HG03064 (cell line): ENCODE data around the gene SHROOM3.

Source experiments
- ATAC-seq: cut with Tn5 transposase; IDR thresholded peaks from one replicate; pipeline ENCODE4 v1.9.1; 2021; ENCODE audit warnings: low read depth; ENCODE audit not compliant: unreplicated experiment

The SHROOM3 gene

DNA sequence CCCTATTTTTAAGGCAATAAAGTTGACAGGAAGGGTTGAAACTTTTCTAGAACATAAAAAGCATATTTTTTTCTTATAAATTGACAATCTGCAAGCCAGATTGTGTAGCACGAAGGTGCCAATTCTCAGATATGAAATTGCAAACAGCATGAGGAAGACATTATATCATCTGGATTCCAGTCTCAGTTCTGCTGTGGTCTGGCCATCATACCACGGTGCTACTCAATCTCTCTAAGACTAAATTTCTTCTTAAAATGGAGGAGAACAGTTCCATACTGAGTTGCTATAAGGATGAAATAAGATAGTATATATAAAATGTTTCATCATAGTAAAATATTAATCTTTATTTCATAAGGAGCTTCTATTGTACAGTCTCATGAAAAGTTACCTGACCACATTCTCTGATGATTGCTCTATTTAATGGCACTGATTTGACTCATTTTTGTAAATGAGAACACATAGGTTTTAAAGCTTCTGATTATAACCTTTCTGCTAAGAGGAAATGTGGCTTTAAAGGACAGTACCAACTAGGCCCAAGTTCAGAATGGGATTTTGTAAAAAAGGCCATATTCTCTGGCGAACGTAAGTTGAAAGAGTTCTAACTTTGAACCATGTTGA is 127.9 kb downstream of the SHROOM3 start:
- no peak for ATAC-seq

DNA sequence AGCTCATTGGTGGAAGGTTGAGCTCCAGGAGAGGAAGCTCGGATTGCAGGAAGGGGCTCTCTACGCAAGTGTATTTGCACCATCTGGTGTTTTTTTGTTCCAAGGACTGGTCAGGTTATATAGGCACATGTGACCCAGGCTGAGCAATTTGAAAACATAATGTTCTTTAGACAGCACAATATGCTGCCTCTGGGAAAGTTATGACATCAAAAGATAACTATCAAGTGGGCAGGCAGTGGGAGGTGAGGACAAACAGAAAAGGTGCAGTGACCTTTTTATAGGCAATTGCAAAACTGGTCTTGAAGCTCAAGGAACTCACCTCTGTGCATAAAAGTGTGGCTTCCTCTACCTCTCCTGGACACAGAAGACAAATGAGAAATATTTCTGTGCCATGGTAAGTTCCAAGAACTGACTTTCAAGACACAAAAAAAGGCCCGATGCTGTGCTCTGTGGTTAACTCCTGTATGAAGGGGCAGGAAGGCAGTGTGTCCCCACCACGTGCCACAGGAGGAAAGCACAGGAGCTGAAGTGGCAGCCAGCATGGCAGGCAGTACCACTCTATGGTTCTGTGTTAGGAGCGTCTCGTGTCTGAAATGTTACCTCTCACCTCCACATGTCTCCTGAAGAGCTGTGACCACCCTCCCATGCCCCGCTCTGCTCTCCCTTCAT is 128.6 kb downstream of the SHROOM3 start:
- no peak for ATAC-seq

DNA sequence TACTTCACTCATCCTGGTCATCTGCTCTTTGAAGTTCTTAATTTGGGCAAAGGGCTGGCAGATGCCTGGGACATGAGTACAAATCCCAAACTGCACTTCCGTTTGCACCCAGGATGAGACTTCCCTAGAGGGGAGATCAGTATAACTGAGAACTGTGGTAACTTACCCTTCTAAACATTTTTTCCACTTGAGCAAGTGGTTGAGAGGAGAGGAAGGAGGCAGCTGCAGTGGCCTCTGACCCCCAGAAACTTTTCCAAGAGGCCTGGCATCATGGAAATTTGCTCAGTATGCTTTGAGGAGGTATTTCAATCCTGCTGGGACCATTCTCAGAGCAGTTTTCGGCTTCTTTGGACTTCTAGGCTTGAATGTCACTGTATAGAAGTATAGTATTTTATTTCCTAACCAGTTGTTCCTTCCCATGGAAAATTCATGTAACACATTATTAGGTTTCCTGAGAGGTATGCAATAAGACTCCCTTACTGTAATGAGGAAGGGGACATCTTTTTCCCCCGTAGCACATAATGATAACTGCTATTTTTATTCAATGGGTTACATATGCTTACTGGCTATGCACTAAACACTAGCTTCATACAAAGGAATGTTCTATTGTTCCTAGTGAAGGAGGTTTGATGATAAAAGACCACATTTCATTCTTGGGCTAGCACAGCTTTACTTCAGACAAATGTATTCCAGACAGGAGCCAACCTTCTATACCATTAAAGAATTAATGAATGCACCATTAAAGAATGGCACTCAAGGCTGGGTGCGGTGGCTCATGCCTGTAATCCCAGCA is 129.3 kb downstream of the SHROOM3 start:
- no peak for ATAC-seq

DNA sequence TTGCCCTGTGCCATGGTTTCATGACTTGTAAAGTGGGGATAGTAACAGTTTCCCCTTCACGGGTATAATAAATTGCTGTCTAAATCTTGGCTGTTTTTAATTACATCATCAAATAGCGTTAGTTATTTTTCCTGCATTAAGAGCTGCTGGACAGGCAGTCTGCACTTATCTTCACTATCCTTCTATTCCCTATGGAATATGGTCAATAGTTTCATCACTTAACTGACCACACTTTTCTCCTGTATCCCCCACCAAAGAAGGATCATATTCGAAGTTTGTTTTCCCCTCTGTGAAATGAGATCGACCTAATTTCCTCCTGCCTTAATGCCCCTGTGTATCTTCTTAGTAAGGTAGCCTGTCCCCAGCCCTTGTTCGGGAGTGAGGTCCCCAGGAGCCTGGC is 133.2 kb downstream of the SHROOM3 start:
- no peak for ATAC-seq

DNA sequence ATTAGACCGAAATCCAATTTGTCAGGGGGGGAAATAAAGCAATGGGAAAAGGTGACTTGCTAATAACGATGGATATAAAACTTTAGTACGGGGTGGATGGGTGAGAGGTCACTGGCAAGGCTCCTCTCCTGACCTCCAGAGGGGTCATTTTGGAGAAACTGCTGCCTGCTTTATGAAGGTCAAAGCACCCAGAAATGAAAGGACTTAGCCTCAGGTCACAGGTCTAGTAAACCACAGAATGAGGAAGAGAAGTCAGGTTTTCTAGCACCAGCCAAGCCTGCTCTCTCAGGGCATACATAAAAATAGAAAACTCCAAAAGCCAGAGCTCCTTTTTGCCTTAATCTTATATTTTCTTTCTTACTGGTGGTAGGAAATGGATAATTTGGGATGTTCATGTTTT is 134.2 kb downstream of the SHROOM3 start:
- no peak for ATAC-seq

DNA sequence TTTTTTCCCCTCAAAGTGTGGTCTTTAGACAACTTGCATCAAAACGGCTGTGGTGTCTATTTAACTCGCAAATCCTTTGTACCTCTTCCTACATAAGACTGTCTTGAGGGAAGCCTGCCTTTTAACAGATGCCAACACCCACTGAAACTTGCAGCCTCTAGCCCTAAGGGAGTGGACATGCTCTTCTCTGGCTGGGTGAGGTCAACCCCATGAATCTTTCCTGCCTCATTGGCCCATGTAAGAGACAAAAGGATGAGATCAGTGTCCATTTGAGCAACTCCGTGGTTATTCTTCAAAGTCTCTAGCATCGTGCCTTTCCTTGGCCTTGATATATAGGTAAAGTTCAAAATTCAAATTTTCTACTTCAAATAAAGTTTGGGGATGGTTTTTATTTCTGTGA is 134.7 kb downstream of the SHROOM3 start:
- no peak for ATAC-seq

DNA sequence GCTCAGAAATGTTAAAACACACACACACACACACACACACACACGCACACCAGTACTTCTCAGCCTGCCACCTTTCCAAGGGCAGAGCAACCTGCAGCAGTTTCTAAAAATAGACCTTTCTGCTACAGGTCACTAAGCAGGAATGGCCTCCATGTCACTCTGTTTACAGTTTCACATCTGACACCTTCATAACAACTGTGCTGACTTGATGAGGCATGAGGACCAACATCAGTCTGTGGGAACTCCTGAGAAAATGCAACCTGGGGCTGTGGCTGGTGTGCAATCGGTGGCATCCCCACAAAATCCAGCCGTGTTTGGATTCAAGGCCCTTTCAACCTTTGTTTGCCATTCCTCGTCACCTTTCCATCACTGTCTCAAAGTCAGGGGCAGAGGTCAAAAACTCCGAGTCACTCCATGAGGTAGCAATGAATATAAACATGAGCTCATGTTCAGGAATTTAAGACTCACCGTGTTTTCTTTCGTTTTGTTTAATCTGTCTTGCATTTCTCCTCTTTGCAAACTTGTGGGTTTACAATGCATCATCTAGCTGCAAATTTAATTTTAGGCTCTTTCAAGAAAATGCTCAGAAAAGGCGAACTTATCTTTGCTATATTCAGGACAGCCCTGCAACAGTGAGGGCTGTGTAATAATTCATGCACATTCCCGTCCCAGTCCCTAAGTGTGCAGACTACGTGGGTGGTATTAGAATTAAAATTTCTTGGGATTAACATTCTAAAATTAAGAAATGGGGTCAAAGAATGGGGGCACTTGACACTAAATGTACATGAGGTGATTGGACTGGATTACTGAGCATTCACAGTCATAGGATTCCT is 135.3 kb downstream of the SHROOM3 start:
- ATAC-seq, result no peak

DNA sequence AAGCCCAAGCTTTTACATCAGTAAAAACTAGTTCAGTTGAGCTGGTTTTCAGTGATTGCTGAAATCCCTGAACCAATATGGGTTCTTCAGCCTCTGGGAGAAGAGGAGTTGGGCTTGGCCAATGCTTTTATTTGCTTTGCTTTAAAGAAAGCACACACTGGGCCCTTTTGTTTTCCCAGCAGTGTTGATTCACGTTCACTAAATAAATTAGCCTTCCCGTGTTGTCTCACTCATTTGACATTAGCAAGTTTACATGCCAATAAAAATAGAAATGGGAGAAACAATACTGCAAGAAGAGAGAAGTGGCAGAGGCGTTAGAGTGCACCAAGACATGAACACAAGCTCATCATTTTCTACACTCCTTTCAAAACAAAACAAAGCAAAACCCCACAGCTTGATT is 136.2 kb downstream of the SHROOM3 start:
- ATAC-seq, result no peak

DNA sequence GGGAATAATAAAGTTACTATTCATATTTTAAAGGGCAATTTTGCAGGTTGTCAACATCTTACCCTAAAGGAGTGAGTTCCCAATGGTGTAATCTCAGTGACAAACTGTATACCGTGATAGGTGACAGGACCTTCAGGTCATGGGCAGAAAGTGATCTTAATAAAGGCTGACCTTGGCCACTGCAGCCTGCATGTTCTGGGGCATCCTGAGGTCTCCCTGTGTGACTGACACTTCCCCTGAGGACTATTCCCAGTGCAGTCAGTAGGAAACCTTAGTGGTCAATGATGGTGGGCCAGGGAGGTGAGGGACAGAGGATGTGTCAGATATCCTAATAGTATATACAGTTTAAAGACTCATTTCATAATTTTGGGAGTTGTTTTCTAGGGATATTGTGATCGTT is 137.2 kb downstream of the SHROOM3 start:
- no peak for ATAC-seq

DNA sequence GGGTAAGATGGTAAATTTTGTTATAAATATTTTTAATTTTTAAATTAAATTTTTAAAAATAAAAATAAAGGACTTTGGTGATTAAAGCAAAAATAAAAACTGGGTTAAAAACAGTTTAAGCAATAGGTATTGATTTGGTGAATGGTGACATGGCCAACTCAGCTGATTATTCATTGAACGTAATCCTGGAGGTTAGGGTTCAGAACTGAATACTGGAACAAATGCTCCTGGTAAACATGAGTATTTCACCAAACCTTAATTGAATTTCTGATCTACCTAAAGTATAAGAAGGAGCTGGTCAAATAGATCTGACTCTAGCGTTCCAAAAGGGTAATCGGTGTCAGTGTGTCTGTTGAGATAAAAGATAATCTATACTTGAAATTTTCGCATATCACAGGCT is 141.8 kb downstream of the SHROOM3 start:
- no peak for ATAC-seq

DNA sequence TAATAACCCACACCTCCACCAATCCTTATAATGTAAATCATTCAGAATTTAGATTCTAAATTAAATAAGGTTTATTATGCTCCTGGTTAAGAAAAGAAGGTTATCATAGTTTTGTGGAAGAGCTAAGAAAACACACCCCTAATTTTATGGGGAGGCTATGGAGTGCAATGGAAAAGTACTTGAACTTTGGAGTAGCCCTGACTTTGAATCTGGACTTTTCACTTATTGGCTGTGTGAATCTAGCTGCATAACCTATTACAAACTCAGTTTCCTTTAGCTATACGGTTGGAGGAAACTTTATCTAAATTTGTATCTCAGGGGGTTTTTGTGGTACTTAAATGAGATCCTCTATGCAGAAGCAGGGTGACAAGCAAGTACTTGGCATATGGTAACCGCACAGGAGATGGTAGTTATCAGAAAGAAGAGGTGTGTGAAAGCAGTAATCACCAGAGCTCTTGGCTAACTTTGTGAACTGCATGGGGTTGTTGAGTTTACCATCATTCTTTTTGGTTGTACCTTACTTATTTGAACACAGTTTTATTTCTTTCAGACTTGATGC is 143.1 kb downstream of the SHROOM3 start:
- ATAC-seq, result no peak

DNA sequence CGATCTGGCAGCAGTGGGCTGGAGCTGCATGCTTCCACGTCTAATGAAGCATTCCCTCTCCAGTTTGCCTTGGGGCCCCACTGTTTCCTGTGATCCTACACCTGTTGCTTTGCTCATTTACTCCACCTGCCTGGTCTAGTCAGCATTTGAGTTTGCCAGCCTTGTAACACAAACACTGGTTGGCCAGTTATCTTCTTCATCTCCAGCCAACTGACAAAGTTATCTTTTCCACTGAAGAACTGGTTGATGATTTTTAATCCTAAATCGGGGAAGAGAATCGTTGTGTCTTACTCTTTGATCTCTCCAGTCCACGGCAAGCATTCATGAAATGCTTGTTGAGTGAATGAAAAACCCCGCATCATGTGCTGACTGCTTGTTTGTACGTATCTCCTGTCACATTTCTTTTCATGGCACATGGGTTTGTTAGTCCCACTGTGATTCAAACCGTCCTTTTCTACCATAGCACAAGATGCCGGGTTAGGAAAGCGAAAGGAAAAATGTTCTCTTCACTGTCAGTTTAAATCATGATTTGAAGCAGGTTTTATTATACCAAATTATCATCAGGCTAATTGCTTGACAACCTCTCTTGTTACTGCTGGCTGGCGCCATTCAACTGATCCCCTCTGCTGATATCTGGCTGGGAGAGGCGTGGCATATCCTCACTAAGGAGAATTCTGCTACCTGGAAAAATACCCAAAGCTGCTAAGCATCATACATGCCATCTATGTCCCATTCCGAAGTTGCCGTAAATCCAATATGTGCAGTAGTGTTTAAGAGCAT is 144.8 kb downstream of the SHROOM3 start:
- no peak for ATAC-seq

DNA sequence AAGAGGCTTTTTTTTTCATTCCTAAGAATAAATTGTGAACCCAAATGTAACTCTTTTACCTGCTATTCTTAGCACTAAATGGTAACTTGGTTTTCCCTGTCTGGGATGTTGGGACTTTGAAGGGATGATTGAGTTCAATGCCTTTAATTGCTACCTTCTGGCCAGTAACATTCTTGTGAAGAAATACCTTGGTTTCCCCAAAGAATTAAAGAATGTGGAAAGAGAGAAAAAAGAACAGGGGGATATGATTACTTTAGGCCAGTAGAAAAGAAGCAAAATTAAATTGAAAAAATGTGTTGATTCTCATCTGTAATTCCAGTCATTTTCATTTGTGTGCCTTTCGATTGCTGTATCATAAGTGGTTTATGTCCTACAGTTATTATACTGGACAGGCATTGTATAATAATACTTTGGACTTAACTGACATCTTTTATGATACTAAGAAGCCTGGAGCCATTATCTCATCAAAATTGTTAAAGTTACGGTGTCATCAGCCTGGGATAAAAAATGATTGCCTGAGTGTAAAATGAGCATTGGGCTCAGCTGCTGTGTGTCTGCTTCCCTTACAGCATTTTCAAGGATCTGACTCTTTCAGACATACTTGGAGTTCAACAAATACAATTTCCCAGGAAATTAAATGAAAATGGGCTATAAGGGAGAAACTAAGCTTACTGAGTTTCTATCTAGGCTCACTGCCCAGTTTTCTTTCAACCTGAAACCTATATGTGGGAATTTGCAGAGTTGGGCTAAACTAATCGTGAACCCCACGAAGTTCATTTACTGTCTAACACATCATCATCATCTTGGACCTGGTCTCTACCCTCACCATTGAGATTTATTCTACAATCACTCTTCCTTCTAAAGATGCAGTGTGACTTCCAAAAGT is 146.3 kb downstream of the SHROOM3 start:
- no peak for ATAC-seq

DNA sequence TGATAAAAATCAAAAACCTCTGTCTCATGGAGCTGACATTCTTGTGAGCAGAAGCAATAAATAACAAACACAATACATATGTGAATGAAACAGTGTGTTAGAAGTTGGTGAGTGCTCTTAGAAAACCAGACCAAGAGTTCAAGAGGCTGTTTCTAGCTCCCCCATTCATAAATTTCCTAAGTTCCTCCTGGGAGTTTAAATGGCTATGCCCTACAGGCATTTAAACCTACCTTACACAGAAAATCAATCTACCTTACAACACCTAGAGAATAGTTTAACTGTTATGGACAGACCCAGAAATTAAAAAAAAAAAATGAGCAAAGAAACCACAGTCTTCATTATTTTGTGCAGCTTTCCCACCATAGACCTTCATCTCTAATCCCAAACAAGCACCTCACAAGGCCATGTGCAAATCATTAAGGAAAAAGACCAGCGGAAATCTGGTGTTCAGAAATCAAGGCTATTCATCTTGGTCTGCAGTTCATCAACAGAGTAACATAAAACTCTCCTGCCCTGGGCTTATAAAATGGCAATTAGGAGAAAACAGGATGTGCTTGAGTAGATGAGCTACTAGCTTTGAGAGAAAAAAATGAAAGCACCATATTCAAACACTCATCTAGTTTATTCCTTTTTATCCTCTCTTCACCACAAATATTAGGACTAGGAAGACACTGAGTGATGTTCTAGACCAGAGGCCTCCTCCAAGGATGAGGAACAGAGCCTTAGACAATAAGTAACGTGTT is 147.2 kb downstream of the SHROOM3 start:
- no peak for ATAC-seq

DNA sequence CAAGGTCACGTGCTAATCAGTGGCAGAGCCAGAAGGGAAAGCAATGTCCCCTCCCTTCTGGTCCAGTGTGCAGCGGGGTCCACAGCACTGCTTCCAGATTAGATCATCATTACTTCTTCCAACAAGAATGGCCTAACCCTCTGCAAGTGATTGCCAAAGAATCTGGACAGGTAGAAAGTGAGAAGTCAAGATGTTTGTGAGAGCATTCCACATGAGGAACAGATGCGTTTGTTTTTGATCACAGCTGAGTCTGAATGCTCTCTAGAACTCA is 147.7 kb downstream of the SHROOM3 start:
- ATAC-seq, result no peak

DNA sequence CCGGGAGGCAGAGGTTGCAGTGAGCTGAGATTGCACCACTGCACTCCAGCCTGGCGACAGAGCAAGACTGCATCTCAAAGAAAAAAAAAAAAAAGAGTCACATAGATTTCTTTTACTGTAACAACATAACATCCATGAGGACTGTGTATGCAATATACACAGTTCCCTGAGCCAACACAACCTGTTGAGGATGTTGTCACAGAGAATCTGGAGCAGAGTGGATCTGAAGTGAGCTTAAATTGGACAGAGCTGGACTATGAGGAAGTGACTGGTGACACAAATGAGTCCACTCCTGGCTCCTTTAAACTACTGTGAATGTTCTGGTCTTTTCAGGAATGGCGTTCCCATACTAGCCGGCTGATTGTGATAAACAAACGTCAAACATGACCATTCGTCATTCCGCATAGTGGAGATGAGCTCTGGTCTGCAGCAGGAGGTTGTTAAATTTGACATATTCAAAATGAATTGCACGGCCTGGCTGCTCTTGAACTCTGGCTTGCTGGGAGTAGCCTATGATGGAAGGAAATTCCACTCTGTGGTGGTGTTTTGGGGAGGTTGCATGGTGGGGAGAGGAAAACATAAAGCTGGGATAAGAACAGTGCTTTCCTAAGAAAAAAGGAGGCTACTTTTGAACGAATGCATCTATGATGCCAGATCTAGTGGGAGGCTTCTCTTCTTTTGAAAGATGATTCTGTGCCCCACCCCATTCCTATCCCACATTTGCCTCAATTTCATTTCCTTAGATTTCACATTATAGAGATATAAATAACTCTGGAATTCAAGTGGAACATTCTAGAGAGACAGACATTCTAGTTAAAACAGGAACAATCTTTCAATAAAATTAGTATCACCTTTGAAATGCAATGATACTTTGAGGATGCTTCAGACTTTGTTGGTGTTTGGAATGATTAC is 149.5 kb downstream of the SHROOM3 start:
- ATAC-seq, result no peak

DNA sequence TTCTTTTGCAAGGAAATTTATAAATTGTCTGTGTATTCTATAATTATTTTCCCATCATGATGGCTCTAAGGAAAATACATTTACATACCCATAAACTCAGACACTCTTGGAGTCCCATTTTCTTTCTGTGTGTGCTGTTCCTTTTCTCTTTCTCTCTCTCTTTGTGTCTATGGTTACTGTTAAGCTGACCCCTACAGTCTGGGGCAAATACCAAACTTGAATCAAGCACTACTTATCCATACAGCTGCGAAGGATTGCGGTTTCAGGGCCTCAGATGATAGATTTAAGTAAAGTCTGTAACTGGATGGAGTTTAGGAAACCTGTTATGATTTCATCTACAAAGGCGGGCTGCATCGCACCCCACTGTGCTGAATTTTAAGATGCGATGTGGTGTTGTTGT is 150.2 kb downstream of the SHROOM3 start:
- ATAC-seq, result no peak
